A673 (cell line): ENCODE results near the gene GPR82. TPM values are rescaled to one million over a fixed set of nuclear protein-coding genes. Genes with fewer than 3 reads are reported as not detected.

Experiments
- BruUV-seq: library from RNA; stranded (reverse); fragments of 400-500 nt; replicated peaks from 2 replicates; lab custom pipeline; 2021; lab: Mats Ljungman, UMichigan
- CTCF ChIA-PET: fragments of 300-600 bp; sonication (Branson Sonifier 250); formaldehyde crosslinking; loops from one replicate; lab custom pipeline; 2022; ENCODE audit warnings: antibody characterized with exemption; lab: Charles Lee
- POLR2A ChIA-PET: fragments of 300-600 bp; sonication (Branson Sonifier 250); formaldehyde crosslinking; loops from one replicate; lab custom pipeline; 2022; ENCODE audit warnings: antibody characterized with exemption; ENCODE audit not compliant: low non-redundant PET; lab: Charles Lee
- DNase-seq: peaks from one replicate; pipeline ENCODE4 v3.0.0-alpha.2; 2015; ENCODE audit warnings: low spot score
- H3K27ac ChIP-seq: fragments of 200-600 bp; sonication (generic); 2 replicates; pipeline ENCODE4 v1.5.1; 2016; ENCODE audit warnings: mixed run types, low read depth, mild to moderate bottlenecking, mixed read lengths, antibody characterized with exemption, low read length; ENCODE audit not compliant: poor library complexity, severe bottlenecking
- H3K27me3 ChIP-seq: fragments of 200-600 bp; sonication (generic); replicated peaks from 2 replicates; pipeline ENCODE4 v1.6.1; 2017; ENCODE audit warnings: mixed run types, low read depth, mild to moderate bottlenecking, mixed read lengths, antibody characterized with exemption, low read length; ENCODE audit not compliant: insufficient read depth, poor library complexity
- H3K36me3 ChIP-seq: fragments of 200-600 bp; sonication (generic); 2 replicates; pipeline ENCODE4 v1.6.1; 2016; ENCODE audit warnings: mixed run types, mild to moderate bottlenecking, mixed read lengths, antibody characterized with exemption, low read length; ENCODE audit not compliant: insufficient read depth, poor library complexity, severe bottlenecking
- H3K4me1 ChIP-seq: fragments of 200-600 bp; sonication (generic); 2 replicates; pipeline ENCODE4 v1.6.1; 2017; ENCODE audit warnings: mixed run types, mild to moderate bottlenecking, mixed read lengths, antibody characterized with exemption, low read length; ENCODE audit not compliant: insufficient read depth, poor library complexity, severe bottlenecking
- H3K4me3 ChIP-seq: fragments of 200-600 bp; sonication (generic); 2 replicates; pipeline ENCODE4 v1.5.1; 2016; ENCODE audit warnings: low read depth, mixed run types, mild to moderate bottlenecking, mixed read lengths, low read length; ENCODE audit not compliant: poor library complexity, severe bottlenecking
- H3K9me3 ChIP-seq: fragments of 200-600 bp; sonication (generic); 2 replicates; pipeline ENCODE4 v1.6.1; 2016; ENCODE audit warnings: mixed run types, low read depth, mild to moderate bottlenecking, mixed read lengths, antibody characterized with exemption, low read length; ENCODE audit not compliant: poor library complexity, severe bottlenecking
- CTCF ChIP-seq: fragments of 300-800, 200-600 bp; sonication (generic); conservative IDR thresholded peaks from 2 replicates; pipeline ENCODE4 v1.5.1; 2017; ENCODE audit warnings: low read depth, mild to moderate bottlenecking, antibody characterized with exemption, low read length, moderate library complexity, mixed read lengths
- EZH2 ChIP-seq: fragments of 200-600 bp; sonication (generic); IDR thresholded peaks from 2 replicates; pipeline ENCODE4 v1.6.1; 2017; ENCODE audit warnings: borderline replicate concordance, low read depth, mild to moderate bottlenecking, mixed read lengths, antibody characterized with exemption, low read length; ENCODE audit not compliant: poor library complexity, severe bottlenecking
- intact Hi-C: fragments of 100-400 bp; cut with micrococcal nuclease; formaldehyde crosslinking; loops from one replicate; pipeline ENCODE4 v1.10.0; 2022; ENCODE audit not compliant: unreplicated experiment
- total RNA-seq: library from RNA; stranded (reverse); gene quantifications from 2 replicates; pipeline ENCODE4 v1.2.3, GENCODE V29; 2021

The GPR82 gene
- total RNA-seq, 1 experiment from 2014 or later, result not detected

GRCh38 chrX:41737065-41737464 is 13.1 kb downstream of the GPR82 start:
- no peak for DNase-seq
- Histone ChIP-seq H3K9me3 (no peaks in the 10 kb centered on the region), H3K27ac (no peak overlapping the region), H3K4me3 (no peak overlapping the region), H3K27me3 (peaks cover 9% of the 10 kb centered on the region), H3K4me1 (no peaks in the 10 kb centered on the region), H3K36me3 (no peaks in the 10 kb centered on the region)
- intact Hi-C loops, result loop anchor here (10.0 kb wide), 1 partner anchor 182 kb away; no protein-coding TSS in a partner anchor
- ChIA-PET POLR2A (no interaction called here), CTCF (interaction anchor here (0.6 kb wide), 1 partner anchor 59 kb away, joined by 3 read pairs; no protein-coding TSS in a partner anchor)
- TF ChIP-seq CTCF (no peak), EZH2 (no peak)
- no TSS peak for BruUV-seq

GRCh38 chrX:41739871-41740270 is 15.9 kb downstream of the GPR82 start:
- POLR2A ChIA-PET, result no interaction called here
- intact Hi-C loops, result loop anchor here (10.0 kb wide), 1 partner anchor 185 kb away; no protein-coding TSS in a partner anchor
- CTCF ChIA-PET, result no interaction called here

GRCh38 chrX:41750716-41751115 is 26.7 kb downstream of the GPR82 start:
- no peak for DNase-seq
- CTCF ChIA-PET, result no interaction called here
- Histone ChIP-seq H3K36me3 (no peaks in the 10 kb centered on the region), H3K4me1 (no peaks in the 10 kb centered on the region), H3K9me3 (no peaks in the 10 kb centered on the region), H3K27me3 (no peaks in the 10 kb centered on the region), H3K4me3 (no peak overlapping the region), H3K27ac (no peak overlapping the region)
- BruUV-seq, result no TSS peak
- TF ChIP-seq CTCF, result no peak
- no peak for TF ChIP-seq EZH2
- intact Hi-C loops, result no loop called here
- POLR2A ChIA-PET, result no interaction called here

More at GRCh38 chrX:41739871-41740270, 15.9 kb downstream of the GPR82 start:
- no peak for DNase-seq
- Histone ChIP-seq H3K36me3 (no peaks in the 10 kb centered on the region), H3K27ac (no peak overlapping the region), H3K27me3 (peaks cover 9% of the 10 kb centered on the region), H3K9me3 (no peaks in the 10 kb centered on the region), H3K4me3 (no peak overlapping the region), H3K4me1 (no peaks in the 10 kb centered on the region)
- BruUV-seq, result no TSS peak
- TF ChIP-seq CTCF, result no peak
- TF ChIP-seq EZH2, result no peak
